Frontal cortex (tissue), 4 donors: ENCODE results near the gene ERG. TPM values are rescaled to one million over a fixed set of nuclear protein-coding genes. Genes with fewer than 3 reads are reported as not detected.

ENCODE experiments used
- DNase-seq, 2 donors: peaks; one replicate each; pipeline ENCODE4 v3.0.0; 2012; ENCODE audit warnings: low spot score in 2 of 2
- FAIRE-seq: peaks from 2 replicates; lab custom pipeline; 2012; peaks lifted over from hg19 to GRCh38; lab: Jason Lieb, UNC
- total RNA-seq: library from RNA; depleted of rRNA; stranded (reverse); fragments of >200 nt; gene quantifications from one replicate; pipeline ENCODE4 v1.2.3, GENCODE V29; 2014
- donor health status: control.
- donor health status: control.
- donor health status: control.

The ERG gene
- total RNA-seq, 1 donor from 2014 or later, result 0.82 TPM

GRCh38 chr21:38377165-38378088 lies 120.8 kb downstream of the ERG start:
- FAIRE-seq, result no peak
- DNase-seq, result no peak

GRCh38 chr21:38376693-38377092 lies 121.6 kb downstream of the ERG start:
- FAIRE-seq (no peak), DNase-seq (no peak)

- FAIRE-seq, result no peak
- no peak for DNase-seq
Observed at GRCh38 chr21:38376235-38376634, 122.0 kb downstream of the ERG start.

GRCh38 chr21:38367646-38368045 lies 130.6 kb downstream of the ERG start:
- no peak for FAIRE-seq
- DNase-seq, result no peak

GRCh38 chr21:38365521-38365920 lies 132.8 kb downstream of the ERG start:
- FAIRE-seq, result no peak
- no peak for DNase-seq

- DNase-seq (no peak), FAIRE-seq (no peak)
Observed at GRCh38 chr21:38363693-38364092, 134.6 kb downstream of the ERG start.

- DNase-seq, result no peak
- no peak for FAIRE-seq
Observed at GRCh38 chr21:38361324-38361723, 137.0 kb downstream of the ERG start.

- FAIRE-seq (no peak), DNase-seq (no peak)
Observed at GRCh38 chr21:38359835-38360234, 138.4 kb downstream of the ERG start.

GRCh38 chr21:38359090-38359489 lies 139.2 kb downstream of the ERG start:
- FAIRE-seq (no peak), DNase-seq (no peak)

- DNase-seq (no peak), FAIRE-seq (no peak)
Observed at GRCh38 chr21:38358666-38359065, 139.6 kb downstream of the ERG start.

- FAIRE-seq, result no peak
- no peak for DNase-seq
Observed at GRCh38 chr21:38358098-38358497, 140.2 kb downstream of the ERG start.

- FAIRE-seq (no peak), DNase-seq (no peak)
Observed at GRCh38 chr21:38356883-38357625, 141.2 kb downstream of the ERG start.

- DNase-seq (peak; percentile 33 to 84), FAIRE-seq (no peak)
Observed at GRCh38 chr21:38355992-38356781, 142.1 kb downstream of the ERG start.

- no peak for DNase-seq
- no peak for FAIRE-seq
Observed at GRCh38 chr21:38355353-38355752, 142.9 kb downstream of the ERG start.

- DNase-seq (no peak), FAIRE-seq (no peak)
Observed at GRCh38 chr21:38354746-38355145, 143.5 kb downstream of the ERG start.

- DNase-seq (no peak), FAIRE-seq (no peak)
Observed at GRCh38 chr21:38354231-38354630, 144.0 kb downstream of the ERG start.

- FAIRE-seq (no peak), DNase-seq (peak; percentile 12 to 56)
Observed at GRCh38 chr21:38352536-38353219, 145.6 kb downstream of the ERG start.

- FAIRE-seq (no peak), DNase-seq (no peak)
Observed at GRCh38 chr21:38351961-38352521, 146.2 kb downstream of the ERG start.

GRCh38 chr21:38351176-38351959 lies 146.9 kb downstream of the ERG start:
- FAIRE-seq (no peak), DNase-seq (no peak)
